ENCODE results near the gene DNAI2. TPM values are rescaled to one million over a fixed set of nuclear protein-coding genes. Genes with fewer than 3 reads are reported as not detected.

Gene DNAI2
- total and polyA plus RNA-seq, 2 donors from 2014 or later = 0.22 TPM; not detected in 1

GRCh38 chr17:74362069-74362405 is 88.0 kb downstream of the DNAI2 start:
- Histone ChIP-seq H3K4me1 (ENCODE audit: control insufficient read depth in 2 of 3, insufficient read depth in 2 of 3, low read depth in 1 of 3, low read length in 3 of 3) (no peaks in the 10 kb centered on the region), H3K27ac (ENCODE audit: low read depth in 2 of 2, low read length in 2 of 2) (no peak overlapping the region), H3K9me3 (ENCODE audit: control insufficient read depth in 2 of 3, insufficient read depth in 1 of 3, low read length in 3 of 3) (no peaks in the 10 kb centered on the region), H3K27me3 (ENCODE audit: control insufficient read depth, insufficient read depth, low read length) (peaks cover 10% of the 10 kb centered on the region), H3K36me3 (ENCODE audit: control insufficient read depth in 2 of 3, insufficient read depth in 3 of 3, low read length in 3 of 3) (no peaks in the 10 kb centered on the region), H3K4me3 (ENCODE audit: low read length in 3 of 3) (no peak overlapping the region), H3K9ac (ENCODE audit: low read length in 3 of 3) (no peak overlapping the region)
- TF ChIP-seq CTCF (IDR thresholded peaks at IDR 0.05; ENCODE audit: borderline replicate concordance, extremely low read depth, insufficient read depth) = no peak
- FAIRE-seq (no peak), DNase-seq (peak in 1 of 5 donors; percentile 63)
- intact Hi-C loops (cut with DNase I) = loop anchor here (10.0 kb wide), 1 partner anchor 57 kb away; no protein-coding TSS in a partner anchor

GRCh38 chr17:74362810-74363498 is 88.9 kb downstream of the DNAI2 start:
- Histone ChIP-seq H3K4me3 (ENCODE audit: low read length in 3 of 3) (no peak overlapping the region), H3K9me3 (ENCODE audit: control insufficient read depth in 2 of 3, insufficient read depth in 1 of 3, low read length in 3 of 3) (no peaks in the 10 kb centered on the region), H3K9ac (ENCODE audit: low read length in 3 of 3) (no peak overlapping the region), H3K4me1 (ENCODE audit: control insufficient read depth in 2 of 3, insufficient read depth in 2 of 3, low read depth in 1 of 3, low read length in 3 of 3) (no peaks in the 10 kb centered on the region), H3K27ac (ENCODE audit: low read depth in 2 of 2, low read length in 2 of 2) (no peak overlapping the region), H3K27me3 (ENCODE audit: control insufficient read depth, insufficient read depth, low read length) (peaks cover 7% of the 10 kb centered on the region), H3K36me3 (ENCODE audit: control insufficient read depth in 2 of 3, insufficient read depth in 3 of 3, low read length in 3 of 3) (no peaks in the 10 kb centered on the region)
- DNase-seq (peak in 2 of 5 donors; percentile 28 to 64), FAIRE-seq (no peak)
- intact Hi-C loops (cut with DNase I) = loop anchor here (10.0 kb wide), 1 partner anchor 58 kb away; no protein-coding TSS in a partner anchor
- no peak for TF ChIP-seq CTCF (IDR thresholded peaks at IDR 0.05; ENCODE audit: borderline replicate concordance, extremely low read depth, insufficient read depth)

Other genes with a start within 250 kb of the DNAI2 start
- 664 TPM for gene RPL38, start 70.6 kb upstream of the DNAI2 start, total RNA-seq
- gene RPL38, start 70.6 kb upstream of the DNAI2 start, polyA plus RNA-seq (ENCODE audit: insufficient read depth, low read depth, low replicate concordance) = 1,966 TPM
- gene TTYH2, start 60.7 kb upstream of the DNAI2 start, total RNA-seq = 7.1 TPM
- 2.4 TPM for gene TTYH2, start 60.7 kb upstream of the DNAI2 start, polyA plus RNA-seq (ENCODE audit: insufficient read depth, low read depth, low replicate concordance)
- gene KIF19, start 52.0 kb downstream of the DNAI2 start, total RNA-seq = 0.85 TPM
- gene KIF19, start 52.0 kb downstream of the DNAI2 start, polyA plus RNA-seq (ENCODE audit: insufficient read depth, low read depth, low replicate concordance) = not detected
- gene BTBD17, start 87.6 kb downstream of the DNAI2 start, total RNA-seq = not detected
- not detected for gene BTBD17, start 87.6 kb downstream of the DNAI2 start, polyA plus RNA-seq (ENCODE audit: insufficient read depth, low read depth, low replicate concordance)
- gene GPR142, start 93.3 kb downstream of the DNAI2 start, total RNA-seq = not detected
- gene GPR142, start 93.3 kb downstream of the DNAI2 start, polyA plus RNA-seq (ENCODE audit: insufficient read depth, low read depth, low replicate concordance) = not detected
- 358 TPM for gene GPRC5C, start 157.9 kb downstream of the DNAI2 start, total RNA-seq
- gene GPRC5C, start 157.9 kb downstream of the DNAI2 start, polyA plus RNA-seq (ENCODE audit: insufficient read depth, low read depth, low replicate concordance) = 242 TPM
- 8.2 TPM for gene CD300A, start 192.4 kb downstream of the DNAI2 start, total RNA-seq
- 3.1 TPM for gene CD300A, start 192.4 kb downstream of the DNAI2 start, polyA plus RNA-seq (ENCODE audit: insufficient read depth, low read depth, low replicate concordance)

All from kidney (tissue), 14 donors.